ENCODE measurements around the gene DAGLB.
A peak's percentile ranks its signal among the peaks of the same experiment; 100 is the strongest.

The DAGLB gene

DNA sequence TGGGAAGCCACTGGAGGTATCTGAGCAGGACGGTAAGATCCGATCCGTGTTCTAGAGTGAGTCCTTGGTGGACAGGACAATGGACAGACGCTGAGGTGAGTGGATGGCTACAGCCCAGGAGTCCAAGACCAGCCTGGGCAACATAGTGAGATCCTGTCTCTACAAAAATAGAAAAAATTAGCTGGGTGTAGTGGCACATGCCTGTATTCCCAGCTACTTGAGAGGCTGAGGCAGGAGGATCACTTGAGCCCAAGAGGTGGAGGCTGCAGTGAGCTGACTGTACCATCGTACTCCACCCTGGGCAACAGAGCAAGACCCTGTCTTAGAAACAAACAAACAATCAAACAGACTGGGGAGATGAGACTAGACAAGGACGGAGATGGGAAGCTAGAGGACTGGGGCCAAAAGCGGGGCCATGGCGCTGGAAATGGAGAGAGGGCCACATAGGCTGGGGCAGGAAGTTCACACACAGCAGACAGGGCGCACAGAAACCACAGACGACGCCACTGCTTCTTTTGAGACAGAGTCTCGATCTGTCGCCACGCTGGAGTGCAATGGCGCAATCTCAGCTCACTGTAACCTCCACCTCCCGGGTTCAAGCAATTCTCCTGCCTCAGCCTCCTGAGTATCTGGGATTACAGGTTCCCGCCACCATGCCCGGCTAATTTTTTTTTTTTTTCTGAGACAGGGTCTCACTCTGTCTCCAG is 24.7 kb downstream of the DAGLB start:
- TF ChIP-seq, protein P1, sequence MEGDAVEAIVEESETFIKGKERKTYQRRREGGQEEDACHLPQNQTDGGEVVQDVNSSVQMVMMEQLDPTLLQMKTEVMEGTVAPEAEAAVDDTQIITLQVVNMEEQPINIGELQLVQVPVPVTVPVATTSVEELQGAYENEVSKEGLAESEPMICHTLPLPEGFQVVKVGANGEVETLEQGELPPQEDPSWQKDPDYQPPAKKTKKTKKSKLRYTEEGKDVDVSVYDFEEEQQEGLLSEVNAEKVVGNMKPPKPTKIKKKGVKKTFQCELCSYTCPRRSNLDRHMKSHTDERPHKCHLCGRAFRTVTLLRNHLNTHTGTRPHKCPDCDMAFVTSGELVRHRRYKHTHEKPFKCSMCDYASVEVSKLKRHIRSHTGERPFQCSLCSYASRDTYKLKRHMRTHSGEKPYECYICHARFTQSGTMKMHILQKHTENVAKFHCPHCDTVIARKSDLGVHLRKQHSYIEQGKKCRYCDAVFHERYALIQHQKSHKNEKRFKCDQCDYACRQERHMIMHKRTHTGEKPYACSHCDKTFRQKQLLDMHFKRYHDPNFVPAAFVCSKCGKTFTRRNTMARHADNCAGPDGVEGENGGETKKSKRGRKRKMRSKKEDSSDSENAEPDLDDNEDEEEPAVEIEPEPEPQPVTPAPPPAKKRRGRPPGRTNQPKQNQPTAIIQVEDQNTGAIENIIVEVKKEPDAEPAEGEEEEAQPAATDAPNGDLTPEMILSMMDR (IDR thresholded peaks at IDR 0.05; ENCODE audit: low read depth, low read length, missing control alignments), result no peak
- DNase-seq (ENCODE audit: low read depth), result no peak
- in situ Hi-C loops (cut with HindIII; ENCODE audit: low sequenced_read_pairs), result no loop called here
- H3K4me3 ChIP-seq (ENCODE audit: low read depth, low read length), result no peak overlapping the region

DNA sequence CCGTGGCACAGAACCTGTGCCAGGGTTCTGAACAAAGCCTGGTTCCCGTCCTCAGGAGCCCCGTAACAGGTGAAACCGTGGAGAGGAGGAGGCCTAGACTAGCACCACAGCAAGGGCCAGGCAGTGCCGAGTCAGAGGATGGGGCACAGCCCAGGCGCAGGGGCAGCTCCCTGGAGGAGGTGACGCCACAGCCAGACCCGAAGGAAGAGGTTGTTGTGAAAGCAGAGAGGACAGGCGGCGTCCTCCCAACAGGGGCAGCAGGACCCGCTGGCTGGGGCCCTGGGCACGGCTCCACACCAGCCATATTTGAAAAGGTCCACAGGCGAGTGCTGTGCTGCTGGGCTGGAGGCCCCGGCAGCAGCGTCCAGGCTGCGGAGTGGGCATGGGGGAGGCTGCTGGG is 25.7 kb downstream of the DAGLB start:
- H3K4me3 ChIP-seq (ENCODE audit: low read depth, low read length), result no peak overlapping the region
- TF ChIP-seq, protein P1 (IDR thresholded peaks at IDR 0.05; ENCODE audit: low read depth, low read length, missing control alignments), result no peak
- DNase-seq (ENCODE audit: low read depth), result no peak
- in situ Hi-C loops (cut with HindIII; ENCODE audit: low sequenced_read_pairs), result no loop called here

DNA sequence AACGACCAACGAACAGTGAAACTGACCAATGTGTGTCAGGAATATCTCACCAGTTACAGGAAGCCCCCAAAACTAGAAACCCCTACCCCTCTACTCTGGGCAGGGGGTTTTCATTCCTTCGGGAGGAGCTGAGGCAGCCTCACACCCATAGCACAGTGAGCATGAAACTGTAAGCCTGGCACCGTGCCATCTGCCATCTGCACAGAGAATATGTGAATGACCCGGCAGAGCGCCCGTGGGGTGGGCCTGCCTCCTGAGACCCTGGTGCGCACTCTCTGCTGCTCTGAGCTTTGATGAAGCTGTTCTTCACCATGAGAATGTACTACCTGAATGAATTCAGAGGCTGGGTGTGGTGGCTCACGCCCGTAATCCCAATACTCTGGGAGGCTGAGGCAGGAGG is 27.1 kb downstream of the DAGLB start:
- no peak overlapping the region for H3K4me3 ChIP-seq (ENCODE audit: low read depth, low read length)
- in situ Hi-C loops (cut with HindIII; ENCODE audit: low sequenced_read_pairs), result no loop called here
- TF ChIP-seq, protein P1 (IDR thresholded peaks at IDR 0.05; ENCODE audit: low read depth, low read length, missing control alignments), result no peak
- no peak for DNase-seq (ENCODE audit: low read depth)

DNA sequence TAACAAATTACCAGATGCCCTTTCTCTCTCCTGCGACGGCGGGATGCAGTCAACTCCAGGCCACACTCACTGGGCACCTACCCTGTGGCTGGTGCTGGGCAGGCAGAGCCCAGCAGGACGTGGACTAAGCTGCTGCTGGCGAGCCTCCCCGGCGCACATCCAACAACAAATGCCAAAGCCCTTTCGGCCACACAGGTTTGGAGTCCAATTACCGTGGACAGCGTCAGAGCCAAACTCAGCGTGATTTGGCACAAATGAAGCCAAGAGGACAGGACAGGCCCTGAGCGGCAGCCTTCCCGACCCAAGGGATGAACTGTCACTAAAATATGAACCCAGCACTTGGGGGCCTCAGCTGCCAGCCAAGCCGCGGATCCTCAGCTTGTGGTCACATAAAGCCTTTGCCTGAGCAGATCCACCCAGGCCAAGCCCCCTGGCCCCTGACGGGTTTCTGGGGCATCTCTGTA is 28.4 kb downstream of the DAGLB start:
- TF ChIP-seq, protein P1 (IDR thresholded peaks at IDR 0.05; ENCODE audit: low read depth, low read length, missing control alignments), result no peak
- in situ Hi-C loops (cut with HindIII; ENCODE audit: low sequenced_read_pairs), result no loop called here
- H3K4me3 ChIP-seq (ENCODE audit: low read depth, low read length), result no peak overlapping the region
- DNase-seq (ENCODE audit: low read depth), result peak; percentile 81

DNA sequence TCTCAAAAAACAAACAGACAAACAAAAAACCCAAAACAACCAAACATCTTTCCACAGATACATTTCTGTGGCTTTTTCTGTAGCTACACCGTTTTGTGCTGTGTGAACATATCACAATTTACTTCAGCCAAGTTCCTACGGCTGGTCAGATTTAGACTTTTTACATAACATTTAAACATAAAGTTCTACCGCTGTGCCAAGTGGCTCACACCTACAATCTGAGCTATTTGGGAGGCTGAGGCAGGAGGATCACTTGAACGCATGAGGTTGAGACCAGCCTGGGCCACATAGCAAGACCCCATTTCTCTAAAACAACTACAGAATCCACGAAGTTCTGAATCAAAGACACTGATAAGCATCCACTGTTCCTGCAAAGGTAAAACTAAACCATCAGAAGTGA is 30.3 kb downstream of the DAGLB start:
- DNase-seq (ENCODE audit: low read depth), result no peak
- TF ChIP-seq, protein P1 (IDR thresholded peaks at IDR 0.05; ENCODE audit: low read depth, low read length, missing control alignments), result no peak
- in situ Hi-C loops (cut with HindIII; ENCODE audit: low sequenced_read_pairs), result no loop called here

DNA sequence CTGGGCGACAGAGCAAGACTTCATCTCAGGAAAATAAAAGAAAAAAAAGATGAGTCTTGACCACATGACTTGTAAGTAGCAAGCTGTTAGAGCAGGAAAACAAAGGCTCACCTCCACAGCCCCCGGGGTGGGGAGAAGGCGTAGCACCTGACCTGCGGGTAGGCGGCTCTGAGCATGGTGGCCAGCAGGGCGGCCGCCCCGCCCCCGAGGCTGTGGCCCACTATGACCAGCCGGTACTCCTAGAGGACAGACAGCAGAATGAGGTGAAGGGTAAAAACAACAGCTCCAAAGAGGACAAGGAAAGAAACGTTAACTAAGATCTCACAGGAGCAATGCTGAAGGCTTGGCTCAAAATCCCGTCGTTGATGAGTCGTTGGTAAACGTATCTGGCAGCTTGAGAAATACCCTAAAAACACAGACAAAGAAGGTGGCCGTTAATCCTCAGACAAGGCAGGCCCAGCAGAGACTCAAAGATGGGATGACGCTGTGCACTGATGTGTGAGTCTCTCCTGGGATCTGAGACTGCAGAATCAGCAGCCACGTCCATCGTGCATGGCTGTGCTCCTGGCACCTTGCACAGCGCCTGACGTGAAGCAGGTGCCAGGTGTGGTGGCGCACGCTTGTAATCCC is 31.1 kb downstream of the DAGLB start:
- DNase-seq (ENCODE audit: low read depth), result no peak
- H3K4me3 ChIP-seq (ENCODE audit: low read depth, low read length), result no peak overlapping the region
- in situ Hi-C loops (cut with HindIII; ENCODE audit: low sequenced_read_pairs), result no loop called here
- TF ChIP-seq, protein P1 (IDR thresholded peaks at IDR 0.05; ENCODE audit: low read depth, low read length, missing control alignments), result no peak

More for the DNA sequence above, 30.3 kb downstream of the DAGLB start:
- no peak overlapping the region for H3K4me3 ChIP-seq (ENCODE audit: low read depth, low read length)

All from astrocyte of the cerebellum (primary cell).